Chondrocyte (in vitro differentiated cells): ENCODE results near the gene SPIC. TPM values are rescaled to one million over a fixed set of nuclear protein-coding genes. Genes with fewer than 3 reads are reported as not detected.

ENCODE experiments used
- DNase-seq: peaks from one replicate; pipeline ENCODE4 v3.0.0; 2021; ENCODE audit warnings: mixed read lengths, low spot score
- H3K27ac Mint-ChIP-seq: one replicate; pipeline ENCODE4 v1.8.0; 2021; ENCODE audit warnings: mild to moderate bottlenecking, moderate library complexity, mixed read lengths; ENCODE audit not compliant: unreplicated experiment
- H3K27me3 Mint-ChIP-seq: 2 replicates; pipeline ENCODE4 v1.8.0; 2021; ENCODE audit warnings: low read depth, mixed read lengths
- H3K36me3 Mint-ChIP-seq: 2 replicates; pipeline ENCODE4 v1.8.0; 2021; ENCODE audit warnings: low read depth, mixed read lengths
- H3K4me1 Mint-ChIP-seq: 2 replicates; pipeline ENCODE4 v1.8.0; 2021; ENCODE audit warnings: low read depth, mild to moderate bottlenecking, mixed read lengths
- H3K4me3 Mint-ChIP-seq: one replicate; pipeline ENCODE4 v1.8.0; 2021; ENCODE audit warnings: mild to moderate bottlenecking, moderate library complexity, mixed read lengths; ENCODE audit not compliant: unreplicated experiment
- H3K9me3 Mint-ChIP-seq: 2 replicates; pipeline ENCODE4 v1.8.0; 2021; ENCODE audit warnings: low read depth, mixed read lengths
- CTCF ChIP-seq: fragments of 200-600 bp; sonication (generic); IDR thresholded peaks from 2 replicates; pipeline ENCODE4 v1.5.0; 2021; ENCODE audit warnings: antibody characterized with exemption, mild to moderate bottlenecking, moderate library complexity
- total RNA-seq: library from RNA; stranded (reverse); gene quantifications from 3 replicates; pipeline ENCODE4 v1.2.1, GENCODE V29; 2021

The SPIC gene
- total RNA-seq, 1 donor from 2014 or later, result not detected

- Mint-ChIP-seq H3K4me1 (no peaks in the 10 kb centered on the region), H3K27me3 (peaks cover 8% of the 10 kb centered on the region), H3K27ac (no peak overlapping the region), H3K36me3 (peaks cover 1% of the 10 kb centered on the region), H3K9me3 (no peaks in the 10 kb centered on the region), H3K4me3 (no peak overlapping the region)
- DNase-seq, result no peak
- TF ChIP-seq CTCF, result no peak
Measured at GRCh38 chr12:101491329-101491728, 16.2 kb downstream of the SPIC start.

DNA sequence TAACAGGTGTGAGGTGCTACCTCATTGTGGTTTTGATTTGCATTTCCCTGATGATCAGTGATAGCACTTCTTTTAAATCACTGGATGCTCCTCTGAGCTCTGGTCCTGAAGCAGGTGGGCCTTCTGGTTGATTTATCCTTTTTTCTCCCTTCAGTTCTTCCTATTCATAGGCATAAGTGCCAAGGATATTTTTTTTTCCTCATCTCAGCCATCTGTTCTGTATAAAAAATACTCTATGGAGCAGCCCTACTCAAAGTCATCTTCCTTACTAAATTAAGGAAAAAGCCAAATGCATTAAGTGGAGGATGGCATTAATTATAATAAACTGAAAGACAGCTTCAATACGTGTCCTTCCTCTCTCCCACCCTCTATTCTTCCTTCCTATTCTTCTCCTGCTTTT, 18.4 kb downstream of the SPIC start:
- Mint-ChIP-seq H3K4me3 (no peak overlapping the region), H3K27ac (no peak overlapping the region), H3K27me3 (peaks cover 7% of the 10 kb centered on the region), H3K9me3 (no peaks in the 10 kb centered on the region), H3K36me3 (peaks cover 1% of the 10 kb centered on the region), H3K4me1 (no peaks in the 10 kb centered on the region)
- DNase-seq, result no peak
- no peak for TF ChIP-seq CTCF

DNA sequence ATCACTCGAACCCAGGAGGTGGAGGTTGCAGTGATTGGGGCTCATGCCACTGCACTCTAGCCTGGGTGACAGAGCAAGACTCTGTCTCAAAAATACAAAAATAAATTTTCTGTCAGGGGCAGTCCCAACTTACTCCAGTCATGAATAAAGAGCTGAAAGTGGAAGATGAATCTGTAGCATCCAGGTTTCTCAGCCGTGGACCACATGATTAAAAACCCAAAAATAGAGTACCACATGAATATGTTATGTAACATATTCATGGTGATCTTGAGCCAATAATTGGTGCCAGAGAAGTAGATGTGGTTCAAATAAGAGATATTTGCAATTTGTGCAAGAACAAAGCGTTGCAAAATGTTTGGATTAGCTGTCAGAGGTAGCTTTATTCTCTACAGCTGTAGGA, 23.1 kb downstream of the SPIC start:
- H3K4me3 Mint-ChIP-seq, result no peak overlapping the region
- no peaks in the 10 kb centered on the region for H3K4me1 Mint-ChIP-seq
- no peak for DNase-seq
- peaks cover 5% of the 10 kb centered on the region for H3K27me3 Mint-ChIP-seq
- no peak for TF ChIP-seq CTCF
- no peaks in the 10 kb centered on the region for H3K36me3 Mint-ChIP-seq
- H3K27ac Mint-ChIP-seq, result no peak overlapping the region
- no peaks in the 10 kb centered on the region for H3K9me3 Mint-ChIP-seq

DNA sequence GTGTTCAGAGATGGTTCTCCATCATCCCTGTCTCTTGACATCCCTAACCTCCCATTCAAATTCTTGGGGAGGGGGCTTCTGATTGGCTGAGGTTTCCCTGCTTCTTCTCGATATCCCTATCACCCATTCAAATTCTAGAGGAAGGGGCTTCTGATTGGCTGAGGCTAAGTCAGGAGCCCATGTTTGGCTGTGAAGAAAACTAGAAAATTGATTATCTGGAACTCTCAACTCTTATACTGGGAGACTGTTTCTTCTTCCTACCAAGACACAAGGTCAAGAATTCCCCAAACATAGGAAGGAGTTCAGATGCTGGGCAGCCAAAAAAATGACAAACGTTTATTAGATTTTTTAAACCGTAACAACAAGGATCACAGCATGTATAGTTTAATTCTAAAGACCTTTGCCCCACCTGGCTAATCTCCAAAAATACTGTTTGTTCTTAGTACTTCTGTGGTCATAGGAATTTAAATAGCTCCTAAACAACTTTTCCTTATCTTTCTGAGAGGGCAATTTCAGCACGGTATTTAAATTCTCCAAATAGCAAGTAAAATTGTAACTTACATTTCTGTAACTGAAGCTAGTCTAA, 26.4 kb downstream of the SPIC start:
- Mint-ChIP-seq H3K36me3 (no peaks in the 10 kb centered on the region), H3K27ac (no peak overlapping the region), H3K4me1 (no peaks in the 10 kb centered on the region), H3K4me3 (no peak overlapping the region), H3K27me3 (peaks cover 11% of the 10 kb centered on the region), H3K9me3 (peaks cover 5% of the 10 kb centered on the region)
- no peak for DNase-seq
- TF ChIP-seq CTCF, result no peak

DNA sequence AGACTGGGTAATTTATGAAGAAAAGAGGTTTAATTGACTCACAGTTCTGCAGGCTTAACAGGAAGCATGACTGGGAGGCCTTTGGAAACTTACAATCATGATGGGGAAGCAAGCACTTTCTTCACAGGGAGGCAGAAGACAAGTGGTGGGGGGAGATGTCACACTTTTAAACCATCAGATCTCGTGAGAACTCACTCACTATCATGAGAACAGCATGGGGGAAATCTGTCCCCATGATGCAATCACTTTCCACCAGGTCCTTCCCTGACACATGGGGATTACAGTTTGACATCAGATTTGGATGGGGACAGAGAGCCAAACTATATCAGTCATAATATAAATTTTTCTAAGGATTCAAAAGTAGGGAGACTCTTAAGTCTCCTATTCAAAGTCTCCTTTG, 46.0 kb downstream of the SPIC start:
- Mint-ChIP-seq H3K27me3 (no peaks in the 10 kb centered on the region), H3K36me3 (no peaks in the 10 kb centered on the region), H3K4me3 (no peak overlapping the region), H3K27ac (no peak overlapping the region), H3K4me1 (no peaks in the 10 kb centered on the region), H3K9me3 (peaks cover 2% of the 10 kb centered on the region)
- no peak for DNase-seq
- no peak for TF ChIP-seq CTCF
